K562 (cell line): ENCODE measurements around the gene NDST4. TPM values are rescaled to one million over a fixed set of nuclear protein-coding genes. Genes with fewer than 3 reads are reported as not detected.

Experiments
- ATAC-seq: fragments of 200-7000 bp; cut with Tn5 transposase; 3 replicates; pipeline ENCODE4 v1.9.1; 2020; ENCODE audit warnings: moderate library complexity
- BruUV-seq: library from RNA; stranded (reverse); fragments of 400-500 nt; replicated peaks from 2 replicates; lab custom pipeline; 2021; lab: Mats Ljungman, UMichigan
- CTCF ChIA-PET: fragments of 300-600 bp; formaldehyde crosslinking; extraction: SDS; loops from one replicate; lab custom pipeline; 2021; ENCODE audit warnings: low intra/inter-chr PET ratio; lab: Yijun Ruan, JAX
- POLR2A ChIA-PET: fragments of 300-600, 350-650 bp; sonication (Branson Sonifier 250); formaldehyde crosslinking; extraction: SDS; loops from one replicate; lab custom pipeline; 2021; ENCODE audit warnings: antibody characterized with exemption, inconsistent platforms; lab: Yijun Ruan, JAX
- DNase-seq, 4 experiments: peaks; one replicate each; pipeline versions ENCODE4 v3.0.0 to v3.0.0-alpha.2; 2011 to 2018; ENCODE audit warnings: low spot score in 3 of 4, mixed read lengths in 3 of 4; ENCODE audit errors: extremely low read depth in 1 of 4
- FAIRE-seq: peaks from 2 replicates; lab custom pipeline; 2011; peaks lifted over from hg19 to GRCh38; lab: Jason Lieb, UNC
- H2AFZ ChIP-seq: 2 replicates; pipeline ENCODE4 v1.6.0; 2011; ENCODE audit warnings: low read depth, low read length, control low read depth, inconsistent platforms
- H3K27ac ChIP-seq: fragments of 200-600 bp; 3 replicates; pipeline ENCODE4 v1.8.0; 2011; ENCODE audit warnings: low read depth, mild to moderate bottlenecking, control low read depth, inconsistent platforms, low read length, moderate library complexity, mixed read lengths; ENCODE audit errors: extremely low read depth
- H3K27me3 ChIP-seq, 2 experiments: fragments of 300-600 bp in 1 of 2; 2 replicates in 1 of 2; 3 replicates in 1 of 2; pipeline versions ENCODE4 v1.6.0 to v1.8.0; 2011; ENCODE audit warnings: inconsistent platforms in 2 of 2, low read length in 2 of 2, mild to moderate bottlenecking in 1 of 2, mixed read lengths in 1 of 2, moderate library complexity in 1 of 2; ENCODE audit not compliant: control insufficient read depth in 2 of 2, insufficient read depth in 2 of 2
- H3K36me3 ChIP-seq: fragments of 300-600 bp; 3 replicates; pipeline ENCODE4 v1.8.0; 2011; ENCODE audit warnings: mild to moderate bottlenecking, low read length, inconsistent platforms; ENCODE audit not compliant: control insufficient read depth, insufficient read depth
- H3K4me1 ChIP-seq, 2 experiments: fragments of 200-600 bp in 1 of 2; replicated peaks in 1 of 2; 2 replicates in 1 of 2; 3 replicates in 1 of 2; pipeline versions ENCODE4 v1.5.1 to v1.8.0; 2011; ENCODE audit warnings: inconsistent platforms in 2 of 2, low read length in 2 of 2, mild to moderate bottlenecking in 1 of 2, mixed read lengths in 1 of 2, moderate library complexity in 1 of 2; ENCODE audit not compliant: control insufficient read depth in 2 of 2, insufficient read depth in 2 of 2
- H3K4me2 ChIP-seq: 2 replicates; pipeline ENCODE4 v1.6.1; 2011; ENCODE audit warnings: low read length, control low read depth, inconsistent platforms, mixed read lengths; ENCODE audit not compliant: insufficient read depth
- H3K4me3 ChIP-seq: fragments of 200-600 bp; sonication (generic), shearing (Covaris generic); 2 replicates; pipeline ENCODE4 v1.5.1; 2016; ENCODE audit warnings: control low read depth, inconsistent platforms
- H3K79me2 ChIP-seq: fragments of 200-600 bp; 3 replicates; pipeline ENCODE4 v1.8.0; 2011; ENCODE audit warnings: low read length, inconsistent platforms; ENCODE audit not compliant: control insufficient read depth, insufficient read depth
- H3K9ac ChIP-seq, 2 experiments: 2 replicates each; pipeline versions ENCODE4 v1.6.0 to v1.6.1; 2011; ENCODE audit warnings: low read depth in 2 of 2, low read length in 2 of 2, control low read depth in 1 of 2, inconsistent platforms in 1 of 2, mild to moderate bottlenecking in 1 of 2, mixed read lengths in 1 of 2; ENCODE audit not compliant: insufficient read depth in 1 of 2
- H3K9me1 ChIP-seq: one replicate; pipeline ENCODE4 v1.6.0; 2011; ENCODE audit warnings: inconsistent platforms, mild to moderate bottlenecking, low read length, moderate library complexity; ENCODE audit not compliant: control insufficient read depth, insufficient read depth
- H3K9me3 ChIP-seq: replicated peaks from 2 replicates; pipeline ENCODE4 v1.5.1; 2011; ENCODE audit warnings: low read depth, low read length, inconsistent platforms; ENCODE audit not compliant: control insufficient read depth, insufficient read depth
- H4K20me1 ChIP-seq: replicated peaks from 2 replicates; pipeline ENCODE4 v1.6.1; 2011; ENCODE audit warnings: low read length, inconsistent platforms, mixed read lengths; ENCODE audit not compliant: control insufficient read depth, insufficient read depth
- CHD1 ChIP-seq: fragments of 200-600 bp; sonication (generic); IDR thresholded peaks from one replicate; pipeline ENCODE4 v1.6.1; 2012; ENCODE audit warnings: mild to moderate bottlenecking, moderate library complexity, low read length, inconsistent platforms
- CSDE1 ChIP-seq, 2 experiments: fragments of 450-650 bp; IDR thresholded peaks; 2 replicates each; pipeline ENCODE4 v1.6.1; 2016; ENCODE audit warnings: mild to moderate bottlenecking in 1 of 2
- HMGXB4 ChIP-seq: sonication (generic); formaldehyde crosslinking; IDR thresholded peaks from 2 replicates; pipeline ENCODE4 v1.8.1; 2023; ENCODE audit warnings: mild to moderate bottlenecking, missing genetic modification reagents
- MCM5 ChIP-seq: fragments of 450-650 bp; IDR thresholded peaks from 2 replicates; pipeline ENCODE4 v1.6.1; 2016; ENCODE audit warnings: low read depth
- MEF2A ChIP-seq: IDR thresholded peaks from 2 replicates; pipeline ENCODE4 v1.6.1; 2011; ENCODE audit warnings: low read depth, mild to moderate bottlenecking, low read length, moderate library complexity; ENCODE audit not compliant: control insufficient read depth
- MIER1 ChIP-seq: fragments of 450-650 bp; IDR thresholded peaks from 2 replicates; pipeline ENCODE4 v1.6.1; 2016; ENCODE audit warnings: antibody characterized with exemption, mild to moderate bottlenecking, low read depth
- MTA1 ChIP-seq: fragments of 450-650 bp; IDR thresholded peaks from 2 replicates; pipeline ENCODE4 v1.6.1; 2017; ENCODE audit warnings: borderline replicate concordance
- NR3C1 ChIP-seq: sonication (generic); formaldehyde crosslinking; IDR thresholded peaks from 2 replicates; pipeline ENCODE4 v1.8.1; 2022; ENCODE audit warnings: missing genetic modification reagents
- TRIM25 ChIP-seq: fragments of 450-650 bp; IDR thresholded peaks from 2 replicates; pipeline ENCODE4 v1.7.0; 2016; ENCODE audit warnings: borderline replicate concordance
- USF2 ChIP-seq: sonication (generic); formaldehyde crosslinking; IDR thresholded peaks from 2 replicates; pipeline ENCODE4 v1.5.0; 2020; ENCODE audit warnings: missing genetic modification reagents
- ZNF785 ChIP-seq: fragments of 250-450 bp; sonication (Bioruptor Pico); IDR thresholded peaks from 2 replicates; pipeline ENCODE4 v1.4.0; 2020; ENCODE audit warnings: mild to moderate bottlenecking
- ZNF830 ChIP-seq: fragments of 250-450 bp; sonication (Bioruptor Pico); IDR thresholded peaks from 2 replicates; pipeline ENCODE4 v1.5.0; 2021; ENCODE audit warnings: mild to moderate bottlenecking
- WGBS: fragments of 100-300 bp; shearing (Covaris generic); methylation state at CpG from one replicate; pipeline ENCODE4 v1.1.6; 2016; ENCODE audit warnings: low coverage, mixed read lengths; ENCODE audit not compliant: insufficient coverage; ENCODE audit errors: missing lambda C conversion rate; 5-methylcytosine and 5-hydroxymethylcytosine counted together
- in situ Hi-C: fragments of 300-500 bp; cut with MboI; formaldehyde crosslinking; loops from 4 replicates; pipeline ENCODE4 v1.15.0; 2018; ENCODE audit warnings: inconsistent platforms, mixed read lengths
- intact Hi-C: fragments of 100-400 bp; cut with micrococcal nuclease; formaldehyde crosslinking; loops from 2 replicates; pipeline ENCODE4 v1.14.2; 2022
- polyA plus RNA-seq, 8 experiments: library from polyadenylated mRNA; depleted of rRNA in 4 of 8; stranded (reverse) in 5 of 8; unstranded in 3 of 8; fragments of >200 nt; fragmentation: Nextera tagmentation in 2 of 8; fragmentation: Illumina TruSeq in 1 of 8; extraction: Ambion mirVana in 2 of 8; extraction: Trizol in 1 of 8; gene quantifications; 2 replicates each; pipeline versions ENCODE4 v1.2.1 to v1.2.3, GENCODE V29; 2011 to 2014; ENCODE audit warnings: inconsistent platforms in 1 of 8, missing spikeins in 1 of 8
- total RNA-seq, 7 experiments: library from RNA; depleted of rRNA in 6 of 7; stranded (reverse); fragments of >200 nt in 6 of 7; fragmentation: Illumina TruSeq in 2 of 7; extraction: Trizol in 2 of 7; gene quantifications; 2 replicates each; pipeline versions ENCODE4 v1.2.1 to v1.2.3, GENCODE V29; 2011 to 2021; ENCODE audit warnings: low replicate concordance in 1 of 7
- TF ChIP-seq, protein P1 (sequence below): fragments of 450-650 bp; IDR thresholded peaks from 2 replicates; pipeline ENCODE4 v1.6.1; 2014; ENCODE audit warnings: low read depth, mild to moderate bottlenecking, moderate library complexity, borderline replicate concordance

NDST4 gene
- total and polyA plus RNA-seq, 9 of the 15 experiments (the other 6 are each of a cell fraction or from before 2014, with no cell fraction given): not detected

GRCh38 chr4:114921191-114921590 lies 192.2 kb downstream of the NDST4 start (continued):
- TF ChIP-seq, protein P1, sequence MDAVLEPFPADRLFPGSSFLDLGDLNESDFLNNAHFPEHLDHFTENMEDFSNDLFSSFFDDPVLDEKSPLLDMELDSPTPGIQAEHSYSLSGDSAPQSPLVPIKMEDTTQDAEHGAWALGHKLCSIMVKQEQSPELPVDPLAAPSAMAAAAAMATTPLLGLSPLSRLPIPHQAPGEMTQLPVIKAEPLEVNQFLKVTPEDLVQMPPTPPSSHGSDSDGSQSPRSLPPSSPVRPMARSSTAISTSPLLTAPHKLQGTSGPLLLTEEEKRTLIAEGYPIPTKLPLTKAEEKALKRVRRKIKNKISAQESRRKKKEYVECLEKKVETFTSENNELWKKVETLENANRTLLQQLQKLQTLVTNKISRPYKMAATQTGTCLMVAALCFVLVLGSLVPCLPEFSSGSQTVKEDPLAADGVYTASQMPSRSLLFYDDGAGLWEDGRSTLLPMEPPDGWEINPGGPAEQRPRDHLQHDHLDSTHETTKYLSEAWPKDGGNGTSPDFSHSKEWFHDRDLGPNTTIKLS: no peak
- TF ChIP-seq MTA1: no peak
- no peak for TF ChIP-seq NR3C1 (CRISPR knock-in tag)

GRCh38 chr4:114911111-114911510 lies 202.3 kb downstream of the NDST4 start:
- POLR2A ChIA-PET: no interaction called here
- in situ Hi-C loops: no loop called here
- no peak for FAIRE-seq

More at GRCh38 chr4:114911111-114911510, 202.3 kb downstream of the NDST4 start:
- Histone ChIP-seq H3K9me1 (no peaks in the 10 kb centered on the region), H3K4me2 (no peak overlapping the region), H4K20me1 (no peaks in the 10 kb centered on the region), H3K36me3 (no peaks in the 10 kb centered on the region), H3K9me3 (no peaks in the 10 kb centered on the region; the same call in 1 of the 2 replicates), H3K4me1 (no peaks in the 10 kb centered on the region), H3K27me3 (no peaks in the 10 kb centered on the region), H3K79me2 (no peaks in the 10 kb centered on the region), H3K4me3 (no peak overlapping the region), H3K9ac (no peak overlapping the region), H2AFZ (no peak overlapping the region), H3K27ac (no peak overlapping the region)
- no TSS peak for BruUV-seq
- no peak for TF ChIP-seq MCM5
- no peak for TF ChIP-seq HMGXB4 (CRISPR knock-in tag)
- no peak for TF ChIP-seq USF2 (CRISPR knock-in tag)
- TF ChIP-seq CHD1: no peak
- TF ChIP-seq TRIM25: no peak
- no peak for TF ChIP-seq ZNF785 (CRISPR knock-in tag)
- no peak for TF ChIP-seq ZNF830 (CRISPR knock-in tag)
- no peak for TF ChIP-seq MIER1
- TF ChIP-seq MEF2A: no peak
- TF ChIP-seq CSDE1 (IDR thresholded peaks at IDR 0.05): no peak
- intact Hi-C loops: no loop called here
- CTCF ChIA-PET: no interaction called here
- 0% methylated on average over 2 of the region's 2 CpGs for WGBS
- ATAC-seq (no peak), DNase-seq (no peak)
